Natural killer cell (primary cell): ENCODE measurements around the gene ARSI. TPM values are rescaled to one million over a fixed set of nuclear protein-coding genes. Genes with fewer than 3 reads are reported as not detected.

Source experiments
- ATAC-seq, 3 donors: fragments of 150-1000 bp in 2 of 3; fragments of 200-7000 bp in 1 of 3; cut with Tn5 transposase; 1 replicate in 1 of 3; 2 replicates in 2 of 3; pipeline ENCODE4 v1.10.0; 2021; ENCODE audit warnings: mild to moderate bottlenecking in 2 of 3, moderate library complexity in 2 of 3
- DNase-seq, 2 donors: peaks; one replicate each; pipeline versions ENCODE4 v3.0.0 to v3.0.0-alpha.2; 2013 to 2021; ENCODE audit warnings: mixed read lengths in 1 of 2
- H3K27ac ChIP-seq: one replicate; pipeline ENCODE4 v1.5.1; 2013; ENCODE audit warnings: mild to moderate bottlenecking, low read length
- H3K27me3 ChIP-seq: one replicate; pipeline ENCODE4 v1.6.1; 2013; ENCODE audit warnings: low read length; ENCODE audit not compliant: control insufficient read depth, insufficient read depth
- H3K36me3 ChIP-seq: one replicate; pipeline ENCODE4 v1.6.1; 2013; ENCODE audit warnings: low read length; ENCODE audit not compliant: control insufficient read depth, insufficient read depth
- H3K4me1 ChIP-seq: one replicate; pipeline ENCODE4 v1.6.1; 2013; ENCODE audit warnings: low read length; ENCODE audit not compliant: control insufficient read depth, insufficient read depth
- H3K4me3 ChIP-seq: one replicate; pipeline ENCODE4 v1.5.1; 2013; ENCODE audit warnings: low read length
- H3K9me3 ChIP-seq: one replicate; pipeline ENCODE4 v1.6.1; 2013; ENCODE audit warnings: low read length; ENCODE audit not compliant: control insufficient read depth, insufficient read depth
- H3K27ac Mint-ChIP-seq, 2 donors: one replicate each; pipeline ENCODE4 v1.8.0; 2022; ENCODE audit warnings: mild to moderate bottlenecking in 2 of 2, mixed read lengths in 2 of 2, moderate library complexity in 1 of 2
- H3K27me3 Mint-ChIP-seq, 2 donors: one replicate each; pipeline ENCODE4 v1.8.0; 2022; ENCODE audit warnings: low read depth in 2 of 2, mixed read lengths in 2 of 2
- H3K36me3 Mint-ChIP-seq: one replicate; pipeline ENCODE4 v1.8.0; 2022; ENCODE audit warnings: mixed read lengths
- H3K4me1 Mint-ChIP-seq, 2 donors: one replicate each; pipeline ENCODE4 v1.8.0; 2022; ENCODE audit warnings: mixed read lengths in 2 of 2
- H3K4me3 Mint-ChIP-seq: one replicate; pipeline ENCODE4 v1.8.0; 2022; ENCODE audit warnings: mild to moderate bottlenecking, moderate library complexity, mixed read lengths
- H3K9me3 Mint-ChIP-seq, 2 donors: one replicate each; pipeline ENCODE4 v1.8.0; 2022; ENCODE audit warnings: mixed read lengths in 2 of 2
- WGBS: methylation state at CpG from one replicate; pipeline ENCODE4 v1.1.7; 2013; ENCODE audit warnings: missing lambda C conversion rate; ENCODE audit not compliant: insufficient coverage; 5-methylcytosine and 5-hydroxymethylcytosine counted together
- intact Hi-C: fragments of 100-400 bp; cut with micrococcal nuclease; formaldehyde crosslinking; loops from one replicate; pipeline ENCODE4 v1.14.2; 2022
- total RNA-seq, 4 donors: library from RNA; stranded (reverse); fragments of 120-200 nt in 1 of 4; gene quantifications; one replicate each; pipeline versions ENCODE4 v1.2.3 to v1.2.4, GENCODE V29; 2013 to 2022
- TF ChIP-seq, protein P1 (sequence below): fragments of 200-600 bp; IDR thresholded peaks from one replicate; pipeline ENCODE4 v1.8.0; 2022; ENCODE audit warnings: antibody characterized with exemption

ARSI gene
- total RNA-seq, 3 donors from 2014 or later (not counting 1 experiment from before 2014, with no cell fraction given), result 0.19 TPM; not detected in 2

GRCh38 chr5:150281987-150282386 is 20.7 kb downstream of the ARSI start:
- H3K27ac Mint-ChIP-seq, result no peak overlapping the region

GRCh38 chr5:150279330-150280020 is 23.2 kb downstream of the ARSI start:
- Histone ChIP-seq H3K4me1 (no peaks in the 10 kb centered on the region), H3K9me3 (no peaks in the 10 kb centered on the region), H3K36me3 (no peaks in the 10 kb centered on the region), H3K27ac (no peak overlapping the region), H3K27me3 (no peaks in the 10 kb centered on the region), H3K4me3 (no peak overlapping the region)
- no peak overlapping the region for H3K27ac Mint-ChIP-seq
- no peaks in the 10 kb centered on the region for H3K4me1 Mint-ChIP-seq
- no peaks in the 10 kb centered on the region for H3K9me3 Mint-ChIP-seq
- H3K27me3 Mint-ChIP-seq, result peaks cover 0 to 14% of the 10 kb centered on the region in 2 donors
- no peaks in the 10 kb centered on the region for H3K36me3 Mint-ChIP-seq
- intact Hi-C loops, result no loop called here
- DNase-seq (no peak), ATAC-seq (no peak)
- H3K4me3 Mint-ChIP-seq, result no peak overlapping the region
- TF ChIP-seq, protein P1, sequence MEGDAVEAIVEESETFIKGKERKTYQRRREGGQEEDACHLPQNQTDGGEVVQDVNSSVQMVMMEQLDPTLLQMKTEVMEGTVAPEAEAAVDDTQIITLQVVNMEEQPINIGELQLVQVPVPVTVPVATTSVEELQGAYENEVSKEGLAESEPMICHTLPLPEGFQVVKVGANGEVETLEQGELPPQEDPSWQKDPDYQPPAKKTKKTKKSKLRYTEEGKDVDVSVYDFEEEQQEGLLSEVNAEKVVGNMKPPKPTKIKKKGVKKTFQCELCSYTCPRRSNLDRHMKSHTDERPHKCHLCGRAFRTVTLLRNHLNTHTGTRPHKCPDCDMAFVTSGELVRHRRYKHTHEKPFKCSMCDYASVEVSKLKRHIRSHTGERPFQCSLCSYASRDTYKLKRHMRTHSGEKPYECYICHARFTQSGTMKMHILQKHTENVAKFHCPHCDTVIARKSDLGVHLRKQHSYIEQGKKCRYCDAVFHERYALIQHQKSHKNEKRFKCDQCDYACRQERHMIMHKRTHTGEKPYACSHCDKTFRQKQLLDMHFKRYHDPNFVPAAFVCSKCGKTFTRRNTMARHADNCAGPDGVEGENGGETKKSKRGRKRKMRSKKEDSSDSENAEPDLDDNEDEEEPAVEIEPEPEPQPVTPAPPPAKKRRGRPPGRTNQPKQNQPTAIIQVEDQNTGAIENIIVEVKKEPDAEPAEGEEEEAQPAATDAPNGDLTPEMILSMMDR, result no peak
- WGBS, result 81% methylated on average over 12 of the region's 13 CpGs

More at GRCh38 chr5:150281987-150282386, 20.7 kb downstream of the ARSI start:
- H3K4me3 ChIP-seq, result no peak overlapping the region
- DNase-seq, result no peak
- Mint-ChIP-seq H3K4me1 (no peaks in the 10 kb centered on the region), H3K4me3 (no peak overlapping the region), H3K27me3 (peaks cover 0 to 10% of the 10 kb centered on the region in 2 donors), H3K36me3 (no peaks in the 10 kb centered on the region), H3K9me3 (no peaks in the 10 kb centered on the region)
- 82% methylated on average over 7 of the region's 8 CpGs for WGBS
- H3K9me3 ChIP-seq, result no peaks in the 10 kb centered on the region
- no peaks in the 10 kb centered on the region for H3K36me3 ChIP-seq
- no peaks in the 10 kb centered on the region for H3K4me1 ChIP-seq
- no peaks in the 10 kb centered on the region for H3K27me3 ChIP-seq
- intact Hi-C loops, result no loop called here
- TF ChIP-seq, protein P1, result no peak
- no peak for ATAC-seq
- no peak overlapping the region for H3K27ac ChIP-seq

DNA sequence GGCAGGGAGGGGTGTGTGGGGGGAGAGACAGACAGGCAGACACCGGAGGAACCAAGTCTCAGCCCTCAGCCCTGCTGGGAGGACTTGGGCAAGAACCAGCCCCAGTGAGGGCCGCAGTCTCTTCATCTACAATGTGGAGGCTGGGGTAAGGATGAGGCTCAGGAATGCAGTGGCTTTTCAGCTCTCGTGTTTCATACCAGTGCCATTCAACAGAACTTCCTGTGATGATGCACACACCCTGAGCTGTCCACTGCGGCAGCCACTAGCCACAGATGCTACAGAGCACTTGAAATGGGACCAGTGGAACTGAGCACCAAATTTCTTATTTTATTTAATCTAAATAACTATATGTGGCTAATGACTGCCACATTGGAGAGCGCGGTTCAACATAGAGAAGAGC is 23.8 kb downstream of the ARSI start:
- ATAC-seq (no peak), DNase-seq (no peak)
- Histone ChIP-seq H3K4me1 (no peaks in the 10 kb centered on the region), H3K36me3 (no peaks in the 10 kb centered on the region), H3K9me3 (no peaks in the 10 kb centered on the region), H3K27me3 (no peaks in the 10 kb centered on the region), H3K27ac (no peak overlapping the region), H3K4me3 (no peak overlapping the region)
- Mint-ChIP-seq H3K36me3 (no peaks in the 10 kb centered on the region), H3K27me3 (peaks cover 0 to 14% of the 10 kb centered on the region in 2 donors), H3K27ac (no peak overlapping the region), H3K4me3 (no peak overlapping the region), H3K9me3 (no peaks in the 10 kb centered on the region), H3K4me1 (no peaks in the 10 kb centered on the region)
- WGBS, result 91% methylated on average over 6 of the region's 6 CpGs
- intact Hi-C loops, result no loop called here
- TF ChIP-seq, protein P1, result no peak
